ENCODE data around the gene TMEM88.

GRCh38 chr17:7811251-7811650 is 43.6 kb upstream of the TMEM88 start:
- no peak for TF ChIP-seq POLR2AphosphoS5 (IDR thresholded peaks at IDR 0.05; ENCODE audit: insufficient read depth in 1 of 2, low read depth in 1 of 2)
- TF ChIP-seq, protein P1, sequence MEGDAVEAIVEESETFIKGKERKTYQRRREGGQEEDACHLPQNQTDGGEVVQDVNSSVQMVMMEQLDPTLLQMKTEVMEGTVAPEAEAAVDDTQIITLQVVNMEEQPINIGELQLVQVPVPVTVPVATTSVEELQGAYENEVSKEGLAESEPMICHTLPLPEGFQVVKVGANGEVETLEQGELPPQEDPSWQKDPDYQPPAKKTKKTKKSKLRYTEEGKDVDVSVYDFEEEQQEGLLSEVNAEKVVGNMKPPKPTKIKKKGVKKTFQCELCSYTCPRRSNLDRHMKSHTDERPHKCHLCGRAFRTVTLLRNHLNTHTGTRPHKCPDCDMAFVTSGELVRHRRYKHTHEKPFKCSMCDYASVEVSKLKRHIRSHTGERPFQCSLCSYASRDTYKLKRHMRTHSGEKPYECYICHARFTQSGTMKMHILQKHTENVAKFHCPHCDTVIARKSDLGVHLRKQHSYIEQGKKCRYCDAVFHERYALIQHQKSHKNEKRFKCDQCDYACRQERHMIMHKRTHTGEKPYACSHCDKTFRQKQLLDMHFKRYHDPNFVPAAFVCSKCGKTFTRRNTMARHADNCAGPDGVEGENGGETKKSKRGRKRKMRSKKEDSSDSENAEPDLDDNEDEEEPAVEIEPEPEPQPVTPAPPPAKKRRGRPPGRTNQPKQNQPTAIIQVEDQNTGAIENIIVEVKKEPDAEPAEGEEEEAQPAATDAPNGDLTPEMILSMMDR (IDR thresholded peaks at IDR 0.05): no peak
